ENCODE data around the gene MRPL40.

The MRPL40 gene

DNA sequence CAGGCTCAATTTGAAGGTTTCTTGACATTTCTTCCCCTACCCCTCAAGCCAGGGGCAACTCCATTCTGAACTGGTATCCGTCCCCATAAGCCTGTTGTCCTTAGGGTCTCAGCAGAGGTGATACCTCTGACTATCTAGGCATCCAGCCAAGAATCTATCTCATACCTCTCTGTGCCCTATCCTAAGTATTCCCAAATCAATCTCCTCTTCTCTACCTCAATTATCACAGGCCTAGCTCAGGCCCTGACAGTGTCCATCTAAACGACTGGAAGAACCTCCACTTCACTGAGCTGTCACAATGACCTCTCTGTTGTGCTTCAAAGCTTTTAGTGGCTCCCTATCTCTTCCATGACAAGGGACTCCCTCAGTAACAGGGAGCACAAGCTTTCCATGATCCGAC, 27.7 kb upstream of the MRPL40 start (continued):
- TF ChIP-seq ZNF792 (tag by site-specific recombination; IDR thresholded peaks at IDR 0.05) (no peak), ZNF621 (tag by site-specific recombination; IDR thresholded peaks at IDR 0.05) (no peak), ZNF501 (tag by site-specific recombination; IDR thresholded peaks at IDR 0.05) (no peak)
- TF ChIP-seq, protein P1, sequence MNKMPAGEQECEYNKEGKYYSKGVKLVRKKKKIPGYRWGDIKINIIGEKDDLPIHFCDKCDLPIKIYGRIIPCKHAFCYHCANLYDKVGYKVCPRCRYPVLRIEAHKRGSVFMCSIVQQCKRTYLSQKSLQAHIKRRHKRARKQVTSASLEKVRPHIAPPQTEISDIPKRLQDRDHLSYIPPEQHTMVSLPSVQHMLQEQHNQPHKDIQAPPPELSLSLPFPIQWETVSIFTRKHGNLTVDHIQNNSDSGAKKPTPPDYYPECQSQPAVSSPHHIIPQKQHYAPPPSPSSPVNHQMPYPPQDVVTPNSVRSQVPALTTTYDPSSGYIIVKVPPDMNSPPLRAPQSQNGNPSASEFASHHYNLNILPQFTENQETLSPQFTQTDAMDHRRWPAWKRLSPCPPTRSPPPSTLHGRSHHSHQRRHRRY (tag by site-specific recombination; IDR thresholded peaks at IDR 0.05): no peak
- TF ChIP-seq, protein P2, sequence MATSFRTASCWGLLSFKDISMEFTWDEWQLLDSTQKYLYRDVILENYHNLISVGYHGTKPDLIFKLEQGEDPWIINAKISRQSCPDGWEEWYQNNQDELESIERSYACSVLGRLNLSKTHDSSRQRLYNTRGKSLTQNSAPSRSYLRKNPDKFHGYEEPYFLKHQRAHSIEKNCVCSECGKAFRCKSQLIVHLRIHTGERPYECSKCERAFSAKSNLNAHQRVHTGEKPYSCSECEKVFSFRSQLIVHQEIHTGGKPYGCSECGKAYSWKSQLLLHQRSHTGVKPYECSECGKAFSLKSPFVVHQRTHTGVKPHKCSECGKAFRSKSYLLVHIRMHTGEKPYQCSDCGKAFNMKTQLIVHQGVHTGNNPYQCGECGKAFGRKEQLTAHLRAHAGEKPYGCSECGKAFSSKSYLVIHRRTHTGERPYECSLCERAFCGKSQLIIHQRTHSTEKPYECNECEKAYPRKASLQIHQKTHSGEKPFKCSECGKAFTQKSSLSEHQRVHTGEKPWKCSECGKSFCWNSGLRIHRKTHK (tag by site-specific recombination; IDR thresholded peaks at IDR 0.05): no peak

DNA sequence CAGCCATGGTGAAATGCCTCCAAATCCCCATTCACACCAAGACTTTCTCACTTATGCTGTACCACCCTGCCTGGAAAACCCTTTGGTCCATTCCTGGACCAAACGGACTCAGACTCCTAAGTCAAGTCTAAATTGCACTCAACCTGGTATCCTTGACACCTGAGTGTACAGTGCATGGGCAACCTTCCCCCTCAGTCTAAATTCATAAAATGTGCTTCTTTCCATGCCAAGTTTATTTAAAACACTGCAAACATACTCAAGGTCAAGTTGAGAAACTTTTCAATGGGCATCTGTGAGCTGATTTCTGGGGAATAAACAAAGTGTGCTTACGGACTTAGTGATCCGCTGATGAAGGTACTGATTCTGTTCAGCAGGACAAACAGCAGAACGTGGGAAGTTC, 27.2 kb upstream of the MRPL40 start:
- no peak overlapping the region for H3K4me3 ChIP-seq (ENCODE audit: low read depth, low read length)
- H3K4me1 ChIP-seq (ENCODE audit: control insufficient read depth, insufficient read depth, low read length): peaks cover 12% of the 10 kb centered on the region
- POLR2A ChIA-PET: no interaction called here
- H3K36me3 ChIP-seq (ENCODE audit: control insufficient read depth in 2 of 2, insufficient read depth in 1 of 2, low read length in 2 of 2): peaks cover 3 to 85% of the 10 kb centered on the region in 2 experiments; a peak in 2 of 3 replicates
- H3K27ac ChIP-seq (ENCODE audit: extremely low read depth, low read depth, low read length): no peak overlapping the region
- CTCF ChIA-PET: interaction anchor here (0.9 to 1.1 kb wide), 2 partner anchors 8 to 9 kb away, joined by 3 to 4 read pairs; no protein-coding TSS in a partner anchor
- TF ChIP-seq ZSCAN16 (tag by site-specific recombination; IDR thresholded peaks at IDR 0.05): no peak
- TF ChIP-seq, protein P3, sequence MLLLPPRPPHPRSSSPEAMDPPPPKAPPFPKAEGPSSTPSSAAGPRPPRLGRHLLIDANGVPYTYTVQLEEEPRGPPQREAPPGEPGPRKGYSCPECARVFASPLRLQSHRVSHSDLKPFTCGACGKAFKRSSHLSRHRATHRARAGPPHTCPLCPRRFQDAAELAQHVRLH (tag by site-specific recombination; IDR thresholded peaks at IDR 0.05): no peak
- no peak for TF ChIP-seq BCL11B (tag by site-specific recombination; IDR thresholded peaks at IDR 0.05; ENCODE audit: low read depth)
- TF ChIP-seq, protein P4, sequence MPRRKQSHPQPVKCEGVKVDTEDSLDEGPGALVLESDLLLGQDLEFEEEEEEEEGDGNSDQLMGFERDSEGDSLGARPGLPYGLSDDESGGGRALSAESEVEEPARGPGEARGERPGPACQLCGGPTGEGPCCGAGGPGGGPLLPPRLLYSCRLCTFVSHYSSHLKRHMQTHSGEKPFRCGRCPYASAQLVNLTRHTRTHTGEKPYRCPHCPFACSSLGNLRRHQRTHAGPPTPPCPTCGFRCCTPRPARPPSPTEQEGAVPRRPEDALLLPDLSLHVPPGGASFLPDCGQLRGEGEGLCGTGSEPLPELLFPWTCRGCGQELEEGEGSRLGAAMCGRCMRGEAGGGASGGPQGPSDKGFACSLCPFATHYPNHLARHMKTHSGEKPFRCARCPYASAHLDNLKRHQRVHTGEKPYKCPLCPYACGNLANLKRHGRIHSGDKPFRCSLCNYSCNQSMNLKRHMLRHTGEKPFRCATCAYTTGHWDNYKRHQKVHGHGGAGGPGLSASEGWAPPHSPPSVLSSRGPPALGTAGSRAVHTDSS (tag by site-specific recombination; IDR thresholded peaks at IDR 0.05): no peak
- TF ChIP-seq ZNF48 (tag by site-specific recombination; IDR thresholded peaks at IDR 0.05): no peak
- no peak for TF ChIP-seq PRDM1 (tag by site-specific recombination; IDR thresholded peaks at IDR 0.05)
- no peak for TF ChIP-seq ZNF777 (tag by site-specific recombination; IDR thresholded peaks at IDR 0.05; ENCODE audit: borderline replicate concordance)
- no peak for TF ChIP-seq ZNF707 (tag by site-specific recombination; IDR thresholded peaks at IDR 0.05)
- TF ChIP-seq, protein P5, sequence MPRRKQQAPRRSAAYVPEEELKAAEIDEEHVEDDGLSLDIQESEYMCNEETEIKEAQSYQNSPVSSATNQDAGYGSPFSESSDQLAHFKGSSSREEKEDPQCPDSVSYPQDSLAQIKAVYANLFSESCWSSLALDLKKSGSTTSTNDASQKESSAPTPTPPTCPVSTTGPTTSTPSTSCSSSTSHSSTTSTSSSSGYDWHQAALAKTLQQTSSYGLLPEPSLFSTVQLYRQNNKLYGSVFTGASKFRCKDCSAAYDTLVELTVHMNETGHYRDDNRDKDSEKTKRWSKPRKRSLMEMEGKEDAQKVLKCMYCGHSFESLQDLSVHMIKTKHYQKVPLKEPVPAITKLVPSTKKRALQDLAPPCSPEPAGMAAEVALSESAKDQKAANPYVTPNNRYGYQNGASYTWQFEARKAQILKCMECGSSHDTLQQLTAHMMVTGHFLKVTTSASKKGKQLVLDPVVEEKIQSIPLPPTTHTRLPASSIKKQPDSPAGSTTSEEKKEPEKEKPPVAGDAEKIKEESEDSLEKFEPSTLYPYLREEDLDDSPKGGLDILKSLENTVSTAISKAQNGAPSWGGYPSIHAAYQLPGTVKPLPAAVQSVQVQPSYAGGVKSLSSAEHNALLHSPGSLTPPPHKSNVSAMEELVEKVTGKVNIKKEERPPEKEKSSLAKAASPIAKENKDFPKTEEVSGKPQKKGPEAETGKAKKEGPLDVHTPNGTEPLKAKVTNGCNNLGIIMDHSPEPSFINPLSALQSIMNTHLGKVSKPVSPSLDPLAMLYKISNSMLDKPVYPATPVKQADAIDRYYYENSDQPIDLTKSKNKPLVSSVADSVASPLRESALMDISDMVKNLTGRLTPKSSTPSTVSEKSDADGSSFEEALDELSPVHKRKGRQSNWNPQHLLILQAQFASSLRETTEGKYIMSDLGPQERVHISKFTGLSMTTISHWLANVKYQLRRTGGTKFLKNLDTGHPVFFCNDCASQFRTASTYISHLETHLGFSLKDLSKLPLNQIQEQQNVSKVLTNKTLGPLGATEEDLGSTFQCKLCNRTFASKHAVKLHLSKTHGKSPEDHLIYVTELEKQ (tag by site-specific recombination; IDR thresholded peaks at IDR 0.05; ENCODE audit: borderline replicate concordance): no peak
- no peak for TF ChIP-seq MEIS1 (CRISPR knock-in tag; IDR thresholded peaks at IDR 0.05; ENCODE audit: borderline replicate concordance)
- TF ChIP-seq ZNF585B (tag by site-specific recombination; IDR thresholded peaks at IDR 0.05): no peak
- no peak for TF ChIP-seq KLF1 (tag by site-specific recombination; IDR thresholded peaks at IDR 0.05)
- TF ChIP-seq, protein P1 (tag by site-specific recombination; IDR thresholded peaks at IDR 0.05): no peak
- no peak for TF ChIP-seq ZNF266 (tag by site-specific recombination; IDR thresholded peaks at IDR 0.05; ENCODE audit: low read depth)
- no peak for TF ChIP-seq ZNF132 (tag by site-specific recombination; IDR thresholded peaks at IDR 0.05; ENCODE audit: borderline replicate concordance)
- no peak for TF ChIP-seq ZNF677 (tag by site-specific recombination; IDR thresholded peaks at IDR 0.05)
- TF ChIP-seq ZNF623 (tag by site-specific recombination; IDR thresholded peaks at IDR 0.05): no peak
- no peak for TF ChIP-seq ZNF2 (tag by site-specific recombination; IDR thresholded peaks at IDR 0.05)
- TF ChIP-seq, protein P6, sequence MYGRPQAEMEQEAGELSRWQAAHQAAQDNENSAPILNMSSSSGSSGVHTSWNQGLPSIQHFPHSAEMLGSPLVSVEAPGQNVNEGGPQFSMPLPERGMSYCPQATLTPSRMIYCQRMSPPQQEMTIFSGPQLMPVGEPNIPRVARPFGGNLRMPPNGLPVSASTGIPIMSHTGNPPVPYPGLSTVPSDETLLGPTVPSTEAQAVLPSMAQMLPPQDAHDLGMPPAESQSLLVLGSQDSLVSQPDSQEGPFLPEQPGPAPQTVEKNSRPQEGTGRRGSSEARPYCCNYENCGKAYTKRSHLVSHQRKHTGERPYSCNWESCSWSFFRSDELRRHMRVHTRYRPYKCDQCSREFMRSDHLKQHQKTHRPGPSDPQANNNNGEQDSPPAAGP (tag by site-specific recombination; IDR thresholded peaks at IDR 0.05): no peak
- no peaks in the 10 kb centered on the region for H3K9me3 ChIP-seq (ENCODE audit: control insufficient read depth, insufficient read depth, low read depth, low read length)
